ENCODE data around the gene PAWR. TPM values are rescaled to one million over a fixed set of nuclear protein-coding genes. Genes with fewer than 3 reads are reported as not detected.

Gene PAWR
- total RNA-seq, 1 experiment from 2014 or later: 55.3 TPM

DNA sequence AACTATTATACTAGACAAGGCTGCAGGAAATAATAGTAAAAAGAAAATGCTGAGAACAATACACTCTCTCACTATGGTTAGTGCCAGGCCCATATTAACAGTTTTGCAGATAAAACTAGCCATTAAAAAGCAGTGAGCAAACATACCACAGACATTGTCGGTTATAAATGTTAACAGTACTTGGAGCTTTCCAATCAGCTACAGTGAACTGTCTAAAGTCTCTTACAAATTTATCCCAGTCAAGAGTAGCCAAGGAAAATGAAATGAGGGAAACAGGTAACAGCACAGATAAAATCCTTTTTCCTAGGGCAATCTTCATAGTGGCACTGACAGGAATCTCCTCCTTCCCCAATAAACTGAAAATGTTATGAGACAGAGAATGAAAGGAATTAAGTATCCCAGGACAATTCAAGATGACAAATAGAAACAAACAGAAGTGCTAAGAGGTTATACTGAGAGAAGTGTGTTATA lies 30.8 kb downstream of the PAWR start:
- Histone ChIP-seq H3K4me1 (ENCODE audit: insufficient read depth, low read length, poor library complexity, severe bottlenecking) (no peaks in the 10 kb centered on the region), H3K36me3 (ENCODE audit: insufficient read depth, low read length, poor library complexity, severe bottlenecking) (no peaks in the 10 kb centered on the region), H3K4me3 (ENCODE audit: low read depth, low read length, poor library complexity, severe bottlenecking) (no peak overlapping the region), H3K9me3 (ENCODE audit: low read depth, low read length, poor library complexity, severe bottlenecking) (no peaks in the 10 kb centered on the region), H3K27ac (ENCODE audit: low read depth, low read length, poor library complexity, severe bottlenecking) (no peak overlapping the region), H3K27me3 (replicated peaks; ENCODE audit: insufficient read depth, low read depth, low read length, poor library complexity) (no peaks in the 10 kb centered on the region)
- no TSS peak for BruUV-seq (replicated peaks)
- TF ChIP-seq EZH2 (IDR thresholded peaks at IDR 0.05; ENCODE audit: borderline replicate concordance, low read depth, low read length, poor library complexity, severe bottlenecking): no peak
- TF ChIP-seq, protein P1, sequence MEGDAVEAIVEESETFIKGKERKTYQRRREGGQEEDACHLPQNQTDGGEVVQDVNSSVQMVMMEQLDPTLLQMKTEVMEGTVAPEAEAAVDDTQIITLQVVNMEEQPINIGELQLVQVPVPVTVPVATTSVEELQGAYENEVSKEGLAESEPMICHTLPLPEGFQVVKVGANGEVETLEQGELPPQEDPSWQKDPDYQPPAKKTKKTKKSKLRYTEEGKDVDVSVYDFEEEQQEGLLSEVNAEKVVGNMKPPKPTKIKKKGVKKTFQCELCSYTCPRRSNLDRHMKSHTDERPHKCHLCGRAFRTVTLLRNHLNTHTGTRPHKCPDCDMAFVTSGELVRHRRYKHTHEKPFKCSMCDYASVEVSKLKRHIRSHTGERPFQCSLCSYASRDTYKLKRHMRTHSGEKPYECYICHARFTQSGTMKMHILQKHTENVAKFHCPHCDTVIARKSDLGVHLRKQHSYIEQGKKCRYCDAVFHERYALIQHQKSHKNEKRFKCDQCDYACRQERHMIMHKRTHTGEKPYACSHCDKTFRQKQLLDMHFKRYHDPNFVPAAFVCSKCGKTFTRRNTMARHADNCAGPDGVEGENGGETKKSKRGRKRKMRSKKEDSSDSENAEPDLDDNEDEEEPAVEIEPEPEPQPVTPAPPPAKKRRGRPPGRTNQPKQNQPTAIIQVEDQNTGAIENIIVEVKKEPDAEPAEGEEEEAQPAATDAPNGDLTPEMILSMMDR (conservative IDR thresholded peaks at IDR 0.05; ENCODE audit: low read depth, low read length): no peak
- ChIA-PET POLR2A (ENCODE audit: low non-redundant PET) (interaction anchor here (0.5 to 0.6 kb wide), 2 partner anchors 1122 to 1182 kb away, joined by 4 read pairs; no protein-coding TSS in a partner anchor), CTCF (no interaction called here)
- intact Hi-C loops (cut with micrococcal nuclease; ENCODE audit: unreplicated experiment): no loop called here
- no peak for DNase-seq (ENCODE audit: low spot score)

DNA sequence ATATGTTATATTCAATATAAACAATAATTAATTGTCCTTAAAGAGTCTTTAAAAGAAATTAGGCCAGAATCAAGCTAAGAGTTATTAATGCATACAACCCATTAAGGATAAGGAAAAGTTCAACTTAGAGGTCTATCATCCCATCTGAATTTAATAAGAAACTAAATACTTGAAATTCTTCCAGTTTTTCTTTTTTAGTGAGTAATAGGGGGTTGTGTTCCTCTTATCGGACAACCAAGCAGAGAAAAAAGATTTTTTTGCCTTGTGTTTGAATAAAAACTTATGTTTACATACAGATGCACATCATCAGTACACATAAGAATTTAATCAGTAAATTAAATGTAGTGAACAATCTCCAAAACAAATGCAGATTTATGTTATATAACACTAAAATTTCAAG lies 32.5 kb downstream of the PAWR start:
- Histone ChIP-seq H3K4me1 (ENCODE audit: insufficient read depth, low read length, poor library complexity, severe bottlenecking) (no peaks in the 10 kb centered on the region), H3K27ac (ENCODE audit: low read depth, low read length, poor library complexity, severe bottlenecking) (no peak overlapping the region), H3K27me3 (replicated peaks; ENCODE audit: insufficient read depth, low read depth, low read length, poor library complexity) (no peaks in the 10 kb centered on the region), H3K36me3 (ENCODE audit: insufficient read depth, low read length, poor library complexity, severe bottlenecking) (no peaks in the 10 kb centered on the region), H3K9me3 (ENCODE audit: low read depth, low read length, poor library complexity, severe bottlenecking) (no peaks in the 10 kb centered on the region), H3K4me3 (ENCODE audit: low read depth, low read length, poor library complexity, severe bottlenecking) (no peak overlapping the region)
- POLR2A ChIA-PET (ENCODE audit: low non-redundant PET): no interaction called here
- intact Hi-C loops (cut with micrococcal nuclease; ENCODE audit: unreplicated experiment): no loop called here
- no peak for TF ChIP-seq EZH2 (IDR thresholded peaks at IDR 0.05; ENCODE audit: borderline replicate concordance, low read depth, low read length, poor library complexity, severe bottlenecking)
- TF ChIP-seq, protein P1 (conservative IDR thresholded peaks at IDR 0.05; ENCODE audit: low read depth, low read length): no peak
- BruUV-seq (replicated peaks): no TSS peak
- no peak for DNase-seq (ENCODE audit: low spot score)
- CTCF ChIA-PET: interaction anchor here (0.7 kb wide), 1 partner anchor 122 kb away, joined by 3 read pairs; no protein-coding TSS in a partner anchor

DNA sequence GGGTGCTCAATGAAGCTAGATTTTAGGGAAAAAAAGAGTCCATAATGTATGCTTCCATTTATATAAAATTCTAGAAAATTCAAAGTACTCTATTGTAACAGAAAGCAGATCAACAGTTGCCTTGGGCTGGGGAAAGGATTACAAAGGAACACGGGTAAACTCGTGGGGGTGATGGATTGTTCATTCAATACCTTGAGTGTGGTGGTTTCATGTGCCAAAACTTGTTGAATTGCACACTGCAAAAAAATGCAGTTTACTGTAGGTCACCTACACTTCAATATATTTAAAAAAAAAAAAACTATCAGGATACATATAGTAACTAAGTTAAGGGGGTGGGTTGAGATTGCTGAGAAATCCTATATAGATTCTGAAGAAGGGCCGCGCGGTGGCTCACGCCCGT lies 33.6 kb downstream of the PAWR start:
- Histone ChIP-seq H3K4me3 (ENCODE audit: low read depth, low read length, poor library complexity, severe bottlenecking) (no peak overlapping the region), H3K4me1 (ENCODE audit: insufficient read depth, low read length, poor library complexity, severe bottlenecking) (peaks cover 8% of the 10 kb centered on the region), H3K36me3 (ENCODE audit: insufficient read depth, low read length, poor library complexity, severe bottlenecking) (no peaks in the 10 kb centered on the region), H3K27ac (ENCODE audit: low read depth, low read length, poor library complexity, severe bottlenecking) (no peak overlapping the region), H3K9me3 (ENCODE audit: low read depth, low read length, poor library complexity, severe bottlenecking) (no peaks in the 10 kb centered on the region), H3K27me3 (replicated peaks; ENCODE audit: insufficient read depth, low read depth, low read length, poor library complexity) (no peaks in the 10 kb centered on the region)
- POLR2A ChIA-PET (ENCODE audit: low non-redundant PET): no interaction called here
- CTCF ChIA-PET: no interaction called here
- intact Hi-C loops (cut with micrococcal nuclease; ENCODE audit: unreplicated experiment): no loop called here
- BruUV-seq (replicated peaks): no TSS peak
- no peak for DNase-seq (ENCODE audit: low spot score)
- TF ChIP-seq EZH2 (IDR thresholded peaks at IDR 0.05; ENCODE audit: borderline replicate concordance, low read depth, low read length, poor library complexity, severe bottlenecking): no peak
- TF ChIP-seq, protein P1 (conservative IDR thresholded peaks at IDR 0.05; ENCODE audit: low read depth, low read length): no peak

Data from A673 (cell line).